OCI-M1 (cell line): Measurements from ENCODE around the gene MEGF8.

Source experiments
- DNase-seq: peaks from one replicate; lab custom pipeline; 2025; lab: John Stamatoyannopoulos, UW

MEGF8 gene

DNA sequence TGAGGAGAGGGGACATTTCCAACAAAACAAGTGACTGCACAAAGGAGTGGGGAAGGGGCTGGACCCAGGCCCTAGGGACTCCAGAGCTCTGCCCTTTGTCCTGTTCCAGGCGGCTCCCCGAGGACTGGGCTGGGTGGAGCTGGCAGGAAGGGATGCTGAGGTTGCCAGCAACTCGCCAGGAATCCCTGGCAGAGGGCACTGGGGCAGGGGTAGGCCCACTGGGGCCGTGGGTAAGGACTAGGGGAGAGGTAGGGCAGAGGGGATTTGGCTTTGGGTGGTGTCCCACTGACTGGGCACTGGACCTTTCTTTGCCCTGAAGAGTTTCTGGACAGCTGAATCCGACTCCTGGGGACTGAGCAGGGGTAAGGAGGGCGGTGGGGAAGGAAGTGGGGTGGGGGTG, 93.9 kb downstream of the MEGF8 start:
- no peak for DNase-seq

DNA sequence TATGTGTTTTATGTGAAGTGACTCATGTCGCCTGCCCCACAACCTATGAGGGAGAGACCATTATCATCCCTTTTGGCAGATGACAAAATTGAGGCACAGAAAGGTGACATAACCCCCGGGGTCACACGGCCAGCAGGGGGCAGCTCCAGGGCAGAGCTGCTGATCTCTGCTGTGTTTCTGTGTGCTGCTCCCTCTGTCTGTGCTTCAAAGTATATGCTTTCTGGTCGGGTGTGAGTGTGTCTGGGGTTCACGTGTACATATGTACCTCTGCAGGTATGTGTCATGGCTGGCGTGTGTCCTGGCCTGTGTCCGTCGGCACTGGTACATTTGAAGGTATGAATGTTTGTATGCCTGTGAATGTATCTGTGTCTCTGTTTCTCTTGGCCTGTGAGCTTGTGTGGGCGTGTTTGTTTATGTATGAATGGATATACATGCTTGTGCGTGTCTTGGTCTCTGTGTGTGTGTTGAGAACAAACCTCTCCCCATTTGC, 94.7 kb downstream of the MEGF8 start:
- peak; percentile 82 for DNase-seq

DNA sequence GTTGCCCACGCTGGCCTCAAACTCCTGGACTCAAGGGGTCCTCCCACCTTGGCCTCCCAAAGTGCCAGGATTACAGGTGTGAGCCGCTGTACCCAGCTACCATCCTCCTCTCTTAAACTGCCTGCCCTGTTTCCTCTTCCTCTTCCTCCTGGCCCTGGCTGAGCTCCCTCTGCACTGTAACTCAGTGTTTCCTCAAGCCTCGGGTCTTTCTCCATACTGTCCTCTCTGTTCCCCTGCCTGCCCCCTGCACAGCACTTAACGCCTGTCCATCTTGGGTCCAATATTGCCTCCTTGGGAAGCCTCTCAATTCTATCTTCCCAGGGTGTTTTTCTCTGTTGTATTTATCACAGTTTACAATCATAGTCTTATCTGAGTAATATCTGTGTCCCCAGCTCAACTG, 95.7 kb downstream of the MEGF8 start:
- DNase-seq = no peak

DNA sequence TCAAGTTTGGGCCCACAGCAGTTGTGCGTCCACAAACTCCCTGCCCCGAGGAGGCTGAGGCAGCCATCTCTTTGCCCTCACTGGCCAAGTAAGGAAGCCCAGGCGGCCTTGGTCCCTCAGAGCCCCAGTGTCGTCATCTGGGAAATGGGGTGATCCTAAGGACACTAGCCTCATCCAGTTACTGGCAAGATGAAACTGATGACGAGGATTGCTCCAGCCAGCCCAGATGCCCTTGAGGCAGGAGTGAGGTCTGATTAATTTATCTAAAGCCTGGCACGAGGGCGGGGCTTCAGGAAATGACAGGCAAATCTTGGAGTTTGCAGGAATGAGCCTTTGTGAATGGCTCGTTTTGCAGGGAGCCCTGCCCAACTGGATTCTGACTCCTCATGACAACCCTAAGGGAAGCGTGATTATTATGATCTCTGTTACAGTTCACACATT, 96.2 kb downstream of the MEGF8 start:
- no peak for DNase-seq

DNA sequence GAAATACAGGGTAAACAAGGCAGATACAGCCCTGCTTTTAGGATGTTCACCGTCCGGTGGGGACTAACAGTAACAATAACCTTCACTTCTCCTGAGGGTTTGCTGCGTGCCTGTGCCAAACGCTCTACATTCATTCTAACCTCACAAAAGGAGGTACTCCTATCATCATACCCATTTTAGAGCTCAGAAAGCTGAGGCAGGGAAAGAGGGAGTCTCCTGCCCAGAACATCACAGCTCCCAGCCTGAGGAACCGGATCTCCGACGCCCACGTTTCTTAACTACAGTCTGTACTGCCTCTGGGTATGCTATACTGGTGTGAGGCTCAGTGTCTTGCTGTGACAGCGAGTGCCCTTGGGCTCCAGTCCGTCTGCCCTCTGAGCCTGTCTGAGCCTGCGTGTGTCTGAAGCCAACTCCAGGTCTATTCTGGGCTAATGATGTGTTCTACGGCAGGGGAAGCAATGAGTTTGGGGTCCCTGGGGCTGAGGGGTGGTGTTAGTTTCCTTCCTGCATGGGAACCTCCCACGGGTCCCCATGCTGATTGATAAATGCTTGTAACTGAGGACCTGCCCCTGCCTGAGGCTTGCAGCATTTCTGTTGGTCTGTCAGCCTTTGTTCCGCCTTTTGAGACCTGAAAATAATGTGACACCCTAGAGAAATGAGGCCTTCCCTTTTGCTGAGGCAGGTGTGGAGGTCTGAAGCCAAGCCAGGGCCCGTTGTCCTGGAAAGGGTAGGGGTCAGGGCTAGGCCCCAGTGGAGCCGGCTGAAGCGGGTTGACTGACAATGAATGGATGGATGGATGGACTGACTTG, 96.9 kb downstream of the MEGF8 start:
- DNase-seq = no peak

DNA sequence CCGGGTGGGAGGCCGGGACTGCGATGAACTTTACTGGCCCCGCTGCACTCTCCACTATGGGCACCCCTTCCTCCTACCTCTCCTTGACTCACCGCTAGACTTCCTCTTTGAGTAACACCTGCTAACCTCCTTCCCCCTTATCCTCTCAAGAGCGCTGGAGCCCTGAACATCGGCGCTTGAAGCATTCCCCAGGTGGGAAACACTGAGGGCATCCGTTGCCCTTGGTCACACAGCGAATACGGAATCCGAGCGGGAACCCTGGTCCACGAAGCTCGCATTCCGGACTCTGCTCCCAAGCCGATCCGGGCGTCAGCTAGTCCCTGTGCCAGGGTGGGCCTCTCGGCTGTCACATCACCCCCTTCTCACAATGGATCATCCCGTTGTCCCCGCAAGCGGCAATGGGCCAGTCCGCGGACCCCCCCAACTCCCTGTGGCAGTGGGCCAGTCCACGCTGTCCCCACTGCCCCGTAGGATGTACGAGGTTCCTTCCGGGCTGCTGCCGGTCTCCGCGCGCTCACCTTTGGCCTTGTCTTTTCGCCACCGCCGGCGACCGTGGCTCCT, 97.5 kb downstream of the MEGF8 start:
- peak; percentile 74 for DNase-seq

DNA sequence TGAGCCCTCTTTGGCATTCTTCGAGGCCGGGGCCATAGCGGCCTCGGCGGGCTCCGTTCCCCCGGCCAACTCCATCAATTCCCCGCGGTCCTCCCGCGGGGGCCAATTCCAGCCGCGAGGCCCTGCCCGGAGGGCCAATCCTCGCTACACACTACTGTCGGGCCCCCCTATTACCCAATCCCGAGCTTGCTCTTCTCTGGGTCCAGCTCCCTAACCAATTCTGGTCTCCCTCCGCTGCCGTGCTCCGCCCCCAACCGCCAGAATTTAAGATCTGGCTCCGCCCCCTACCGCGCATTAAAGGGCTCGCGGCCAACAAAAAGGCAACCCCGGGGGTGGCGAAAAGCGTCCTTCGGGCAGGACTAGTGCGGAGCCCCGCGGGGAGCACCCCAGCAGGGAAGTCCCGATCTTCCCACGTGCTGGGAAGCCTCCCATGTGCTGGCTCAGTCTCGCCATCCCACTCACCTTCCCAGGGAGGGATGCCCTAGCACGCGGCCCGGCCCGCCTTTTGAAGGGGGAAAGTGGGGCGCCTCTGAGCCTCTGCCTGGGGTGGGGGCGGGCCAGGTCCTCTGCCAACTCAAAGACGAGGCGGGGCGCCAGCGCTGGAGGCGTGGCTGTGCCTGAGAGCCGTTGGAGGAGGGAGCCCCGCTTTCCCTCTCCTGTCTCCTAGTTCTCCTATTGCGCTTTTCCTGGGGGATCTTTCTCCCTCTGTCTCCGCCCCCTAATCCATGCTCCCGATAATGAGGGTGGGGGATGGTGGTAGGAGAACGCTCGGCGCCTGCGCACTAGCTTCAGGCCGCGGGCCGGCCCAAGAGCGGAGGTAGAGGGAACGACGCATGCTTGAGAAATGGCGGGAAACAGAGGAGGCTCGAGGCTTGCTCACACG, 98.3 kb downstream of the MEGF8 start:
- peak; percentile 93 for DNase-seq

DNA sequence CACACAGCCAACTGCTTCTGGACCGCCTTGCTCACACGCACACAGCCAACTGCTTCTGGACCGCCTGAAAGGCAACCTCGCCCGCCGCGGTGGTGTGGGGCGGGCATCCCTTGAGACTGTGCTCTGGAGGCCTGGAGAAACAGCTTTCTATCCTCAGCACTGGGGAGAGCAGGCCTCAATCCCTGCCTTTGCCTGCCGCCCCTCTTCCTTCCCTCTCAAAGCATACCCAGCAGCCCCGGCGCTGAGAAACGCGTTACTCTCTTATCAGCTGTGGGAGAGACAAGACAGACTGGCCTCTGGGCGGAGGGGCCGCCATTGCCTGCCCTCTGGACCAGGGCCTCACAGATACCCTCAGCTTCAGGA, 98.9 kb downstream of the MEGF8 start:
- no peak for DNase-seq

DNA sequence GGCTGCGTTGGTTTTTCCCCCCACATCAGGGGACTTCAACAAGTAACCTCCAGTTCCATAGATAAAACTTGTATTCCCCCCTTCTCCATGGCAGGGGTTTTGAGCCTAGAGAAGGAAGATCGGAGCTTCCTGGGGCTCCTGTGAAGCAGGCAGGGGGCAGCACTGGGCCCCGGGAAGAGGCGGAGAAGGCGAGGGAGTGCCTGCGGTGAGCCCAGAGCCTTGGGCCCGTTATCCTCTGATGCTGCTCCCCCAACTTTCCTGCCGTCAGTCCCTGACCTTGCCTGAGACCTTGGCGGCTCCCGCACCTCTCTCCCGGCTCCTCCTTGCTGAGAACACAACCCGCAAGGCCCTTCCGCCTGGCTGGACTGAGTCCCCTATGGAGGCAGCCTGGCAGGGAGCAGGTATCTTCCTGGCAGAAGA, 99.3 kb downstream of the MEGF8 start:
- no peak for DNase-seq

DNA sequence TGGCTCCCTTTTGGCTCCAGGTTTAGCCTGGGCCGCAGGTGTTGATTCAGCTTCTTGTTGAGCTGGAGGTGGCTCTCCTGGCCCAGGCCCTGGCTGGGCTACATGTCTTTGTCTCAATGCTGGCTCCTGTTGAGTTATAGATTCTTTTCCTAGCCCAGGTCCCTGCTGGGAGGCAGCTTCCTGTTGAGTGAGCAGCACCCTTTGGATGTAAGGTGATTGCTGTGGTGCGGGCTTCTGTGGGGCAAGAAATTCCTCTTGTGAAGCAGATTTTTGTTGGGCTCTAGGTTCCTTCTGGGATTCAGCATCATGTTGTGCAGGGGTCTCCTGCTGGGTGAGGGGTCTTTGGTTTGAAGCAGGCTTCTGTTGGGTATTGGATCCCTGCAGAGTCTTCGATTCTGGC, 101.2 kb downstream of the MEGF8 start:
- no peak for DNase-seq

DNA sequence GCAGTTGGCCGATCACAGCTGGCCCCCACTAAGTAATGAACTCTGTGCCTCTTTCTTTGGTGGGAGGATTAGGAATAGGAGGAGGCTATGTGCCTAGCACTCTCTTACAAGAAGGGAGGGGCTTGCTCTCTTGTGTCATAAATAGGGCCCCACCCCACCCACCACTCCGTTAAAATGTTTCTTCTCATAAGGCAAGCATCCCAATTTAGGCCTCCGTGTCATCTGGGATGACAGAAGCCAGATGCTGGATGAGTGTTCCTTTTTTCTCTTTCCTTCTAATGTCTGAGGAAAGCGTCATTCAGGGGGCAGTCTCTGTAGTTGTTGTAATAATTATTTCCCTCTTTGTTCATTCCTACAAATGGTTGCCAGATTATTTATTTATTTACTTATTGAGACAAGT, 101.9 kb downstream of the MEGF8 start, which contains the start of gene LIPE:
Gene LIPE (minus strand): TSS at position 76 of the 400 bp plus-strand sequence. CDS start 239 bp downstream, outside the sequence.
- no peak for DNase-seq
